Neural cell (in vitro differentiated cells): ENCODE results near the gene TCF20. TPM values are rescaled to one million over a fixed set of nuclear protein-coding genes. Genes with fewer than 3 reads are reported as not detected.

Source experiments
- H2AFZ ChIP-seq: fragments of 200-600, 300-800 bp; sonication (generic), shearing (Covaris generic); 2 replicates; pipeline ENCODE4 v1.6.0; 2014; ENCODE audit warnings: low read depth, mild to moderate bottlenecking, antibody characterized with exemption, low read length, moderate library complexity
- H3F3A ChIP-seq: fragments of 200-600 bp; shearing (Covaris generic); 2 replicates; pipeline ENCODE4 v1.6.1; 2016; ENCODE audit warnings: mild to moderate bottlenecking, moderate library complexity, mixed read lengths, antibody characterized with exemption, low read length; ENCODE audit not compliant: insufficient read depth, poor library complexity, severe bottlenecking
- H3K27ac ChIP-seq: fragments of 200-600, 300-800 bp; sonication (generic), shearing (Covaris generic); 2 replicates; pipeline ENCODE4 v1.5.1; 2014; ENCODE audit warnings: mild to moderate bottlenecking, low read length, moderate library complexity
- H3K27me3 ChIP-seq: fragments of 300-800, 200-600 bp; sonication (generic), shearing (Covaris generic); 2 replicates; pipeline ENCODE4 v1.6.0; 2014; ENCODE audit warnings: mild to moderate bottlenecking, low read depth, low read length, moderate library complexity; ENCODE audit not compliant: insufficient read depth
- H3K36me3 ChIP-seq: fragments of 300-800, 200-600 bp; sonication (generic), shearing (Covaris generic); 2 replicates; pipeline ENCODE4 v1.5.1; 2014; ENCODE audit warnings: mild to moderate bottlenecking, antibody characterized with exemption, low read length, moderate library complexity; ENCODE audit not compliant: insufficient read depth
- H3K4me2 ChIP-seq: fragments of 300-800, 200-600 bp; sonication (generic), shearing (Covaris generic); 2 replicates; pipeline ENCODE4 v1.6.0; 2014; ENCODE audit warnings: mild to moderate bottlenecking, low read length
- H3K4me3 ChIP-seq: fragments of 300-800, 200-600 bp; sonication (generic), shearing (Covaris generic); 2 replicates; pipeline ENCODE4 v1.5.1; 2014; ENCODE audit warnings: mild to moderate bottlenecking, low read length, moderate library complexity
- H3K79me2 ChIP-seq: fragments of 200-600 bp; shearing (Covaris generic); replicated peaks from 2 replicates; pipeline ENCODE4 v1.6.0; 2014; ENCODE audit warnings: mild to moderate bottlenecking, low read length, moderate library complexity; ENCODE audit not compliant: insufficient read depth
- H3K9ac ChIP-seq: fragments of 300-800, 200-600 bp; sonication (generic), shearing (Covaris generic); 2 replicates; pipeline ENCODE4 v1.6.1; 2016; ENCODE audit warnings: mild to moderate bottlenecking, low read length, mixed read lengths
- H3K9me2 ChIP-seq: fragments of 200-600 bp; shearing (Covaris generic); 2 replicates; pipeline ENCODE4 v1.6.1; 2016; ENCODE audit warnings: mild to moderate bottlenecking, low read length, mixed read lengths; ENCODE audit not compliant: insufficient read depth
- H3K9me3 ChIP-seq: fragments of 200-600, 300-800 bp; sonication (generic), shearing (Covaris generic); 2 replicates; pipeline ENCODE4 v1.6.1; 2016; ENCODE audit warnings: mild to moderate bottlenecking, mixed run types, low read length, moderate library complexity, mixed read lengths
- H4K20me1 ChIP-seq: fragments of 200-600 bp; shearing (Covaris generic); 2 replicates; pipeline ENCODE4 v1.6.1; 2016; ENCODE audit warnings: mild to moderate bottlenecking, mixed run types; ENCODE audit not compliant: insufficient read depth
- CTCF ChIP-seq: fragments of 450-650 bp; IDR thresholded peaks from 2 replicates; pipeline ENCODE4 v1.5.1; 2014; ENCODE audit warnings: antibody characterized with exemption, mild to moderate bottlenecking, moderate library complexity; ENCODE audit not compliant: poor library complexity, severe bottlenecking
- EP300 ChIP-seq: fragments of 450-650 bp; conservative IDR thresholded peaks from 2 replicates; pipeline ENCODE4 v1.6.1; 2014; ENCODE audit warnings: antibody characterized with exemption, mild to moderate bottlenecking, moderate library complexity; ENCODE audit not compliant: poor library complexity, severe bottlenecking
- EZH2 ChIP-seq: fragments of 200-600, 300-800 bp; shearing (Covaris generic), sonication (generic); IDR thresholded peaks from 2 replicates; pipeline ENCODE4 v1.6.1; 2014; ENCODE audit warnings: antibody characterized with exemption, low read length, borderline replicate concordance, mild to moderate bottlenecking; ENCODE audit not compliant: insufficient read depth, poor library complexity, severe bottlenecking
- MXI1 ChIP-seq: fragments of 450-650 bp; conservative IDR thresholded peaks from 2 replicates; pipeline ENCODE4 v1.6.1; 2014; ENCODE audit warnings: antibody characterized with exemption, mild to moderate bottlenecking; ENCODE audit not compliant: poor library complexity, severe bottlenecking
- POLR2AphosphoS5 ChIP-seq: IDR thresholded peaks from 2 replicates; pipeline ENCODE4 v1.6.1; 2012
- RAD21 ChIP-seq: fragments of 450-650 bp; conservative IDR thresholded peaks from 2 replicates; pipeline ENCODE4 v1.6.1; 2014; ENCODE audit warnings: antibody characterized with exemption, mild to moderate bottlenecking, moderate library complexity
- REST ChIP-seq: IDR thresholded peaks from 2 replicates; pipeline ENCODE4 v1.6.1; 2012; ENCODE audit warnings: borderline replicate concordance
- SMC3 ChIP-seq: fragments of 450-650 bp; conservative IDR thresholded peaks from 2 replicates; pipeline ENCODE4 v1.6.1; 2014; ENCODE audit warnings: antibody characterized with exemption, mild to moderate bottlenecking, moderate library complexity; ENCODE audit not compliant: poor library complexity
- TAF1 ChIP-seq: IDR thresholded peaks from 2 replicates; pipeline ENCODE4 v1.6.1; 2012; ENCODE audit warnings: low read depth
- polyA plus RNA-seq: library from polyadenylated mRNA; depleted of rRNA; stranded (reverse); fragments of >200 nt; gene quantifications from 2 replicates; pipeline ENCODE4 v1.2.3, GENCODE V29; 2014

Gene TCF20
- polyA plus RNA-seq, 1 donor from 2014 or later: 21.9 TPM

- peaks cover 20% of the 10 kb centered on the region for H4K20me1 ChIP-seq
- H3K27ac ChIP-seq: no peak overlapping the region
- H3K4me2 ChIP-seq: no peak overlapping the region
- no peak overlapping the region for H2AFZ ChIP-seq
- H3K9me3 ChIP-seq: no peaks in the 10 kb centered on the region
- no peaks in the 10 kb centered on the region for H3F3A ChIP-seq
- H3K79me2 ChIP-seq: peaks cover 37% of the 10 kb centered on the region
- H3K27me3 ChIP-seq: no peaks in the 10 kb centered on the region
- no peak for TF ChIP-seq TAF1
- no peak for TF ChIP-seq SMC3
- no peak for TF ChIP-seq EP300
- TF ChIP-seq POLR2AphosphoS5: no peak
- no peak for TF ChIP-seq EZH2
- TF ChIP-seq REST: no peak
- H3K36me3 ChIP-seq: no peaks in the 10 kb centered on the region
- H3K9me2 ChIP-seq: no peaks in the 10 kb centered on the region
- H3K4me3 ChIP-seq: no peak overlapping the region
- no peak overlapping the region for H3K9ac ChIP-seq
These were observed 1.5 kb upstream of the TCF20 start for GRCh38 chr22:42271906-42272305.

GRCh38 chr22:42271191-42271813 is 849 bp upstream of the TCF20 start:
- Histone ChIP-seq H3K4me3 (peak overlapping the region; percentile 42), H3K9me2 (no peaks in the 10 kb centered on the region), H4K20me1 (peaks cover 20% of the 10 kb centered on the region), H3F3A (no peaks in the 10 kb centered on the region), H3K9ac (no peak overlapping the region), H3K36me3 (no peaks in the 10 kb centered on the region), H3K79me2 (peaks cover 43% of the 10 kb centered on the region), H3K4me2 (no peak overlapping the region), H3K9me3 (no peaks in the 10 kb centered on the region), H3K27me3 (no peaks in the 10 kb centered on the region), H3K27ac (no peak overlapping the region), H2AFZ (no peak overlapping the region)
- TF ChIP-seq EZH2: no peak
- no peak for TF ChIP-seq SMC3
- TF ChIP-seq EP300: no peak
- no peak for TF ChIP-seq TAF1
- no peak for TF ChIP-seq MXI1
- TF ChIP-seq RAD21: no peak
- no peak for TF ChIP-seq POLR2AphosphoS5
- no peak for TF ChIP-seq REST
- TF ChIP-seq CTCF: no peak
